CD4-positive, alpha-beta T cell treated with Interleukin-1 beta for 1 hour (primary cell): ENCODE measurements around the gene PLIN4.

ENCODE experiments used
- DNase-seq, 2 donors: peaks; one replicate each; pipeline ENCODE4 v3.0.0-alpha.2; 2020 to 2022

The PLIN4 gene, protein sequence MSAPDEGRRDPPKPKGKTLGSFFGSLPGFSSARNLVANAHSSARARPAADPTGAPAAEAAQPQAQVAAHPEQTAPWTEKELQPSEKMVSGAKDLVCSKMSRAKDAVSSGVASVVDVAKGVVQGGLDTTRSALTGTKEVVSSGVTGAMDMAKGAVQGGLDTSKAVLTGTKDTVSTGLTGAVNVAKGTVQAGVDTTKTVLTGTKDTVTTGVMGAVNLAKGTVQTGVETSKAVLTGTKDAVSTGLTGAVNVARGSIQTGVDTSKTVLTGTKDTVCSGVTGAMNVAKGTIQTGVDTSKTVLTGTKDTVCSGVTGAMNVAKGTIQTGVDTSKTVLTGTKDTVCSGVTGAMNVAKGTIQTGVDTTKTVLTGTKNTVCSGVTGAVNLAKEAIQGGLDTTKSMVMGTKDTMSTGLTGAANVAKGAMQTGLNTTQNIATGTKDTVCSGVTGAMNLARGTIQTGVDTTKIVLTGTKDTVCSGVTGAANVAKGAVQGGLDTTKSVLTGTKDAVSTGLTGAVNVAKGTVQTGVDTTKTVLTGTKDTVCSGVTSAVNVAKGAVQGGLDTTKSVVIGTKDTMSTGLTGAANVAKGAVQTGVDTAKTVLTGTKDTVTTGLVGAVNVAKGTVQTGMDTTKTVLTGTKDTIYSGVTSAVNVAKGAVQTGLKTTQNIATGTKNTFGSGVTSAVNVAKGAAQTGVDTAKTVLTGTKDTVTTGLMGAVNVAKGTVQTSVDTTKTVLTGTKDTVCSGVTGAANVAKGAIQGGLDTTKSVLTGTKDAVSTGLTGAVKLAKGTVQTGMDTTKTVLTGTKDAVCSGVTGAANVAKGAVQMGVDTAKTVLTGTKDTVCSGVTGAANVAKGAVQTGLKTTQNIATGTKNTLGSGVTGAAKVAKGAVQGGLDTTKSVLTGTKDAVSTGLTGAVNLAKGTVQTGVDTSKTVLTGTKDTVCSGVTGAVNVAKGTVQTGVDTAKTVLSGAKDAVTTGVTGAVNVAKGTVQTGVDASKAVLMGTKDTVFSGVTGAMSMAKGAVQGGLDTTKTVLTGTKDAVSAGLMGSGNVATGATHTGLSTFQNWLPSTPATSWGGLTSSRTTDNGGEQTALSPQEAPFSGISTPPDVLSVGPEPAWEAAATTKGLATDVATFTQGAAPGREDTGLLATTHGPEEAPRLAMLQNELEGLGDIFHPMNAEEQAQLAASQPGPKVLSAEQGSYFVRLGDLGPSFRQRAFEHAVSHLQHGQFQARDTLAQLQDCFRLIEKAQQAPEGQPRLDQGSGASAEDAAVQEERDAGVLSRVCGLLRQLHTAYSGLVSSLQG (N-terminal part only)

DNA sequence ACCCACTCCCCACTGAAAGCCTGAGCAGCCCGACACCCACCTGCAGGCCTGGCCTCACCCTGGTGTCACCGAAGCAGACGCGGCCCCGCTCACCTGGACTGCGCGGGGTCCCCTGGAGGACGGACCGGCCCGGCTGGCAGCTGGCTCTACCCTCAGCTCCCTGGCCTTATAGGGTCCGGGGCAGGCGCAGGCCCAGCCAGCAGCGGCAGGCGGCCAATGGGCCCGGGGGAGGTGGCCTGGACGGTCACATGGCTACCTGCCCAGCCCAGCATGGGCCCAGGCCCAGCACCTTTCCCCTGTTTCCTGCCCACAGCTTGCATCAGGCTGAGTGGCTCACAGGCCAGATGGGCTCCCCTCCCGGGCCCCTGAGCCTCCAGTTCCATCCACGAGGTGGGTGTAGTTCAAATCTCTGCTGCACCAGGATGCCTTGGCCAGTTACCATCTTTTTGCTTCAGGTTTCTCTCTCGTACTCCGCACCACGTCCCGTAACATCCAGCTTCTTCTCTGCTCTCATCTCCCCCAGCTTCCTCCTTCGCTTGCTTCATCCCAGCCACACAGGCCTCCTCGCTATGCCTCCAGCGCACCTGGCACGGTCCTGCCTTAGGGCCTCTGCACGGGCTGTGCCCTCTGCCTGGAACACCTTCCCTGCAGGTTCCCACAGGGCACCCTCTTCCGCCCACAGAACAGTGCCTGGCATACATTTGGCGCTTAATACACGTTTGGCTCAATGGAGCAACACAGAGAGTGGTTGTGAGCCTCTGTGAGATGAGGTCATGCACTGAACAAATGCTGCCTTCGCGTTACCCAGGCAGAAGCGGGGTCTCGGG, at the start of gene PLIN4:
Gene PLIN4 (minus strand): TSS at position 142 of the 827 bp plus-strand sequence. CDS start 214 bp downstream, outside the sequence.
- DNase-seq: no peak

- peak; percentile 58 to 62 for DNase-seq
Observed at GRCh38 chr19:4567584-4568071, 49.3 kb upstream of the PLIN4 start.

DNA sequence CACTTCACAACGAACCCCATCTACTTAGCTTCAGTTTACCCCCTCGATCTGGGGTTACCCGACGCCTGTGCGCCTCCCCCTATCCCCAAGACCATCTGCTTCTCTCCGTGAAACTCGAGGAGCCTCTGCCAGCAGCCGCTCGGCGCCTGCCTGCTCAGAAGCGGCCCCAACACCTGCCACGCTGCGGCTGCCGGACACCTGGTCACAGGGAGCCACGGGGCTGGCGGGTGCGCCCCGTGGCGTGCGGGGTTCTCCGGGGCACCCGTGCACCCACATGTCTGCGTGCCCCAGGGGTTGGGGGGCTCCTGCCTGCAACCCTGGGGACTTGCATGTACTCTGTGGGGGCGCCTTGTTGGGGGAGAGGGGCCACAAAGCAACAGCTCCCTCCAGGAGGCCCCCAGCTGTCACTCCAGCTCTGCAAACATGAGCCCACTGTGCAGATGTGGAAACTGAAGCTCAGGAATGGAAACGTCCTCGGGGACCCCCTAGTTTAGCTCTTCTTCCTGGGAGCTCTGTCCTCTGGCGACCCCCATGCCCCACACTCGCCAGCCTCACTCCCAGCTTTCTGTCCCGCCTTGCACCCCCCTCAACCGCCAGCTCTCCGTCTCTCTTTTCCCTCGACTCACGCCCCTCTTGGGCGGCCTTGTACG, 48.2 kb upstream of the PLIN4 start:
- no peak for DNase-seq

DNA sequence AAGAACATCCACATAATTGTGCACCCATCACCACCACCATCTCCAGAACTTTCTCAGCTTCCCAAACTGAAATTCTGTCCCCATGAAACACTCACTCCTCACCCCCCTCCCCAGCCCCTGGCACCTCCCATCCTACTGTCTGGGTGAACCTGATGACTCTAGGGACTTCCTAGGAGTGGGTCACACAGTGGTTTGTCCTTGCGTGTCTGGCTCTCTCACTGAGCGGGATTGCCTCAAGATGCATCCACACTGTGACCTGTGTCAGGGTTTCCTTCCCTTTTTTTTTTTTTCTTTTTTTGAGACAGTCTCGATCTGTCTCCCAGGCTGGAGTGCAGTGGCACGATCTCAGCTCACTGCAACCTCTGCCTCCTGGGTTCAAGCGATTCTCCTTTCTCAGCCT, 45.3 kb upstream of the PLIN4 start:
- peak; percentile 22 to 76 for DNase-seq

GRCh38 chr19:4562085-4562484, 43.8 kb upstream of the PLIN4 start:
- DNase-seq: peak in 1 of 2 donors; percentile 76

DNA sequence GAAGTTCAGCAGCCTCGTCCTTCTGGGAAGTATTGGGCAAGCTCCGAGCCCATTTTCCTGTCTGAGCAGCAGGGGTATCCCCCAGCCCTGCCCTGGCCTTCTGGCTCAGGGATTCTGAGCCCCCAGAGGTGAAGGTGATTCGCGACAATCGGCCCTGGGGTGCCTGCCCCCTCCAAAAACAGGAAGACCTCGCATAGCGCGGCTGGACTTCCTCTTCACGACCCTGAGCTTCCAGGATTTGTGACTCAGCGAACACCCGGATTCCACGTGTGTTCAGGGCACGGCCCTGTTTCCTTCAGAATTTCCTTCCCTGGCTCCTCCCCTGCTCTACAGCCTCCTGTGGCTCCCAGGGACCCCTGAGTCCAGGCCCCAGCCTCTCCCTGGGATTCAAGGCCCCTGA, 41.3 kb upstream of the PLIN4 start, which contains the start of gene SEMA6B:
Gene SEMA6B (minus strand): TSS at position 116 of the 400 bp plus-strand sequence. CDS start 1,227 bp downstream, outside the sequence.
- peak in 1 of 2 donors; percentile 67 for DNase-seq

- DNase-seq: no peak
Observed at GRCh38 chr19:4557971-4558941, 40.0 kb upstream of the PLIN4 start.

- no peak for DNase-seq
Observed at GRCh38 chr19:4557144-4557970, 39.1 kb upstream of the PLIN4 start.

DNA sequence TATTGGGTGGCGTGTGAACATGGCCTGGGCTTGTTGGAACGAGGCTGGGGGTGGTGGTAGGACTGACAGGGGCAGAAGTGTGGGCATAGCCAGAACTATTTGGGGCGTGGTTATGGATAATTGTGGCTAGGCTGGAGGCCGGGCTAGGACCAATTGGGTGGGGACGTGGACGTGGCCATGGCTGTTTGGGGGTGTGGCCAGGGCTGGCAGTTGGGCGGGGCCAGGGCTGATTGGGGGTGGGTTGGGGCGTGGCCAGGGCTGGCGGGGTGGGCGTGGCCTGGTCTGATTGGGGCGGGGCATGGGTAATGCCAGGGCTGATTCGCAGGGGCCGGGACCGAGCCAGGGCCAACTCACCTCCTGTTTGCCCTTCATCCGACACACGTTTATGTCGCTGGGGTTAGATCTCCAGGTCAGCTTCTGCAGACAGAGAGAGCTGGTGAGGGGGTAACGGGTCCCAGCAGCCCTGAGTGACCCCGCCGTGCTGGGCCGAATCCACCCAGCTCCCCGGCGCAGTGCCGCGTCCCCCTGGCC, 38.4 kb upstream of the PLIN4 start:
- no peak for DNase-seq

GRCh38 chr19:4555657-4556561, 37.6 kb upstream of the PLIN4 start:
- no peak for DNase-seq

- no peak for DNase-seq
Observed at GRCh38 chr19:4554717-4555116, 36.4 kb upstream of the PLIN4 start.

GRCh38 chr19:4553775-4554174, 35.5 kb upstream of the PLIN4 start:
- no peak for DNase-seq

GRCh38 chr19:4553092-4553695, 34.9 kb upstream of the PLIN4 start:
- DNase-seq: no peak

- DNase-seq: no peak
Observed at GRCh38 chr19:4552525-4552819, 34.2 kb upstream of the PLIN4 start.

DNA sequence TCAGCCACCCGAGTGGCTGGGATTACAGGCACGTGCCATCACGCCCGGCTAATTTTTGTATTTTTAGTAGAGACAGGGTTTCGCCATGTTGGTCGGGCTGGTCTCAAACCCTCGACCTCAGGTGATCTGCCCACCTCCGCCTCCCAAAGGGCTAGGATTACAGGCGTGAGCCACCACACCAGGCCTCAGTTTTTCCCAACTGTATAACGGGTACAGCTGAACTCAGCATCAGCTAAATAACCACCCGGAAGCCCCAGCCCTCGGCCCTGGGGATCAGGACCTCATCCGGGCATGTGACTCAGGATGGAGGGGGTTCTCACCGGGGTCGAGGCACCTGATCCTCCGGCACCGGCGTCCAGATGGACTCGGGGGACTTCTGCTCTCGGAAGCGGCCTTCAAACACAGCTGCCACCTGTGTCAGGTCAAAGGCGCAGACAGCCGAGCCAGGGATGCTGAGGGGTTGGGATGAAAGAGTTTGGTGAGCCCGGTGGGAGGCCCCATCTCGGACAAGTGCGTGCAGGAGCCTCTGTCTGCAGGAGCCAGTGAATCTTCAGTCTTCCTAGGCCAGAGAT, 32.3 kb upstream of the PLIN4 start:
- no peak for DNase-seq

DNA sequence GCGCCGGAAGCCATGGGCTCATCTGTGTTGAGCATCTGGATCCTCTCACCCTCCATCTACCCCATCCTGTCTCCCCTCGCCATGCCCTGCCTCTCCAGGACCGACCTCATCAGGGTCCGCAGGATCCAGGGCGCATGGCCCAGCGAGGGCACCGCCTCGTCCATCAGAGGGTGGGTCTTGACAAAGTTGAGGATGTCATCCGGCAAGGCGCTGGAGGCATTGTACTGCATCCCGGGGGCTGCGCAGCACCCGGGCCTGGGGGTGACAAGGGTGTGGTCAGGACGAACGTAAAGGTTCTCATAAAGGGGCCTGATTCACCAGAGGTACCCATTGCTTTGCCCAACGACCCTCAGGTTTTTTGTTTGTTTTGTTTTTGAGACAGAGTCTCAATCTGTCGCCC, 31.7 kb upstream of the PLIN4 start:
- no peak for DNase-seq

DNA sequence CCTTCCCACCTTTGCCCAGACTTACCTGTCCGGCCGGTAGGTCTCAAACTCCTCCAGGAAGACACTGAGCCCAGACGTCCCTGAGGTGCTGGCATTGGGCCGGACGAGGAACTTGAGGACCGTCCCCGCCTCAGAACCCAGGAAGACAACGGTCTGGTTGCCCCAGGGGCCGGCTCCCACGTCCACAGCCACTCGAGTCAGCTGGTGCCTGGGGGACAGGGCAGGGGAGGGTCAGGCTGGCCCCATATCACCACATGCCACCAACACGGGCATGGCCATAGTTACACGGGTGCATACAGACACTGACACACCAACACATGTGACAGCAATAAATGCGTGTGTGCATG, 29.9 kb upstream of the PLIN4 start:
- DNase-seq: no peak
